SU-DHL-6 (cell line): ENCODE data around the gene UQCRC1.

Experiments used
- H2AFZ ChIP-seq: fragments of 200-600 bp; sonication (generic); 2 replicates; pipeline ENCODE4 v1.6.1; 2014; ENCODE audit warnings: low read depth, mild to moderate bottlenecking, moderate library complexity, mixed read lengths, antibody characterized with exemption, low read length; ENCODE audit not compliant: severe bottlenecking
- H3F3A ChIP-seq: fragments of 200-600 bp; shearing (Covaris generic); 2 replicates; pipeline ENCODE4 v1.6.0; 2016; ENCODE audit warnings: antibody characterized with exemption, mild to moderate bottlenecking; ENCODE audit not compliant: insufficient read depth
- H3K27ac ChIP-seq: fragments of 200-600 bp; sonication (generic); 2 replicates; pipeline ENCODE4 v1.5.1; 2016; ENCODE audit warnings: low read depth, mild to moderate bottlenecking, low read length, moderate library complexity, mixed read lengths
- H3K27me3 ChIP-seq: fragments of 200-600 bp; sonication (generic), shearing (Covaris generic); 2 replicates; pipeline ENCODE4 v1.6.0; 2014; ENCODE audit warnings: mild to moderate bottlenecking, low read length
- H3K36me3 ChIP-seq: fragments of 200-600 bp; sonication (generic); 2 replicates; pipeline ENCODE4 v1.6.1; 2014; ENCODE audit warnings: mild to moderate bottlenecking, low read length, mixed read lengths
- H3K4me2 ChIP-seq: fragments of 300-600, 200-600 bp; shearing (Covaris generic), sonication (generic); 2 replicates; pipeline ENCODE4 v1.6.0; 2014; ENCODE audit warnings: low read length, low read depth, mild to moderate bottlenecking; ENCODE audit not compliant: poor library complexity, severe bottlenecking
- H3K4me3 ChIP-seq: fragments of 200-600 bp; sonication (generic); 2 replicates; pipeline ENCODE4 v1.5.1; 2014; ENCODE audit warnings: antibody characterized with exemption, low read length, mild to moderate bottlenecking, mixed read lengths; ENCODE audit not compliant: insufficient read depth, poor library complexity, severe bottlenecking
- H3K79me2 ChIP-seq: fragments of 200-600 bp; sonication (generic); 2 replicates; pipeline ENCODE4 v1.6.1; 2014; ENCODE audit warnings: mild to moderate bottlenecking, low read length, moderate library complexity; ENCODE audit not compliant: insufficient read depth
- H3K9ac ChIP-seq: fragments of 200-600 bp; sonication (generic); 2 replicates; pipeline ENCODE4 v1.7.0; 2014; ENCODE audit warnings: mild to moderate bottlenecking, low read length
- H3K9me2 ChIP-seq: fragments of 200-600 bp; sonication (generic); replicated peaks from 2 replicates; pipeline ENCODE4 v1.6.1; 2014; ENCODE audit warnings: low read length; ENCODE audit not compliant: insufficient read depth
- H3K9me3 ChIP-seq: fragments of 200-600 bp; sonication (generic); 2 replicates; pipeline ENCODE4 v1.6.1; 2014; ENCODE audit warnings: low read length, mixed read lengths; ENCODE audit not compliant: insufficient read depth
- H4K20me1 ChIP-seq: fragments of 200-600 bp; sonication (generic); 2 replicates; pipeline ENCODE4 v1.6.1; 2014; ENCODE audit warnings: low read depth, mild to moderate bottlenecking, antibody characterized with exemption, low read length, moderate library complexity, mixed read lengths
- EZH2phosphoT487 ChIP-seq: fragments of 200-600 bp; sonication (generic), shearing (Covaris generic); conservative IDR thresholded peaks from 2 replicates; pipeline ENCODE4 v1.6.1; 2018; ENCODE audit warnings: mild to moderate bottlenecking, antibody characterized with exemption, low read length, moderate library complexity, mixed read lengths
- TF ChIP-seq, protein P1 (sequence below): fragments of 200-600 bp; sonication (generic); IDR thresholded peaks from one replicate; pipeline ENCODE4 v1.5.1; 2017; ENCODE audit warnings: antibody characterized with exemption, mild to moderate bottlenecking, low read length, moderate library complexity; ENCODE audit not compliant: insufficient read depth, poor library complexity, severe bottlenecking

UQCRC1 gene

DNA sequence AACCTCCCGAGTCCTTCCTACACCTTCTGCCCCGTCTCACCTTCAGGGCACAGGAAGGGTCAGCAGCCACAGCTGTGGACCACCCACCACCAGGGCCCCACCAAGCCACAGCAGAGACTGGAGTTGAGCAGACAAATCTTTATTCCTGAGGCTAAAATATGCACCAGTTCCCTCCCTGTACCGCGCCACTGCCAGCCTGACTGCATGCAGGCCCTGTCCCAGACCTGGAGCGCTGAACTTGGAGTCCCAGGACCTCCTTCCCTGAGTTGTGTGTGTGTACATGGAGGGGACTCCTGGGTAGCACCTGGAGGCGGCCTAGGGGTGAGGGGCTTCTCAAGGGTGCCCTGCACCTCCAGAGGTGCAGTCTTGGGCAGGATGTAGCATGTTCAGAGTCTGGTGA is 16.2 kb upstream of the UQCRC1 start:
- Histone ChIP-seq H2AFZ (no peak overlapping the region), H3F3A (no peaks in the 10 kb centered on the region), H4K20me1 (no peaks in the 10 kb centered on the region), H3K79me2 (no peaks in the 10 kb centered on the region), H3K9me2 (no peaks in the 10 kb centered on the region), H3K27ac (no peak overlapping the region), H3K4me3 (no peak overlapping the region), H3K27me3 (no peaks in the 10 kb centered on the region), H3K9ac (no peak overlapping the region), H3K9me3 (no peaks in the 10 kb centered on the region), H3K4me2 (no peak overlapping the region), H3K36me3 (no peaks in the 10 kb centered on the region)
- TF ChIP-seq, protein P1, sequence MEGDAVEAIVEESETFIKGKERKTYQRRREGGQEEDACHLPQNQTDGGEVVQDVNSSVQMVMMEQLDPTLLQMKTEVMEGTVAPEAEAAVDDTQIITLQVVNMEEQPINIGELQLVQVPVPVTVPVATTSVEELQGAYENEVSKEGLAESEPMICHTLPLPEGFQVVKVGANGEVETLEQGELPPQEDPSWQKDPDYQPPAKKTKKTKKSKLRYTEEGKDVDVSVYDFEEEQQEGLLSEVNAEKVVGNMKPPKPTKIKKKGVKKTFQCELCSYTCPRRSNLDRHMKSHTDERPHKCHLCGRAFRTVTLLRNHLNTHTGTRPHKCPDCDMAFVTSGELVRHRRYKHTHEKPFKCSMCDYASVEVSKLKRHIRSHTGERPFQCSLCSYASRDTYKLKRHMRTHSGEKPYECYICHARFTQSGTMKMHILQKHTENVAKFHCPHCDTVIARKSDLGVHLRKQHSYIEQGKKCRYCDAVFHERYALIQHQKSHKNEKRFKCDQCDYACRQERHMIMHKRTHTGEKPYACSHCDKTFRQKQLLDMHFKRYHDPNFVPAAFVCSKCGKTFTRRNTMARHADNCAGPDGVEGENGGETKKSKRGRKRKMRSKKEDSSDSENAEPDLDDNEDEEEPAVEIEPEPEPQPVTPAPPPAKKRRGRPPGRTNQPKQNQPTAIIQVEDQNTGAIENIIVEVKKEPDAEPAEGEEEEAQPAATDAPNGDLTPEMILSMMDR: no peak
- no peak for TF ChIP-seq EZH2phosphoT487

DNA sequence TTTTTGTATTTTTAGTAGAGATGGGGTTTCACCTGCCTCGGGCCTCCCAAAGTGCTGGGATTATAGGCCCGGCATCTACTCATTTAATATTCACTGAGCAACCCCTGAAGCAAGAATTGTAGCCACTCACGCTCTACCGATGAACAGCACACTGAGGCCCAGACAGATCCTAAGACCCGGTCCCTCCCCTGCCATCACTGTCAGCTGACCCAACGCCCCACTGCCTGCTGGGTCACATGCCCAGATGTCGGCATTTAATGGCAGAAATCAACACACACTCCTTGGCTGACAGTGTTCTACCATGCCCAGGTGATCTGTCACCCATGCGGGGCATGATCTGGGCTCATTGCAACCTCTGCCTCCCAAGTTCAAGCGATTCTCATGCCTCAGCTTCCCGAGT is 15.3 kb upstream of the UQCRC1 start:
- no peaks in the 10 kb centered on the region for H3K9me2 ChIP-seq
- H3K4me2 ChIP-seq: no peak overlapping the region
- no peak for TF ChIP-seq EZH2phosphoT487
- TF ChIP-seq, protein P1: no peak
- H3F3A ChIP-seq: no peaks in the 10 kb centered on the region
- no peak overlapping the region for H2AFZ ChIP-seq
- no peaks in the 10 kb centered on the region for H3K27me3 ChIP-seq
- no peaks in the 10 kb centered on the region for H4K20me1 ChIP-seq
- no peaks in the 10 kb centered on the region for H3K36me3 ChIP-seq
- no peak overlapping the region for H3K9ac ChIP-seq
- no peaks in the 10 kb centered on the region for H3K9me3 ChIP-seq
- no peak overlapping the region for H3K27ac ChIP-seq
- no peaks in the 10 kb centered on the region for H3K79me2 ChIP-seq
- no peak overlapping the region for H3K4me3 ChIP-seq

DNA sequence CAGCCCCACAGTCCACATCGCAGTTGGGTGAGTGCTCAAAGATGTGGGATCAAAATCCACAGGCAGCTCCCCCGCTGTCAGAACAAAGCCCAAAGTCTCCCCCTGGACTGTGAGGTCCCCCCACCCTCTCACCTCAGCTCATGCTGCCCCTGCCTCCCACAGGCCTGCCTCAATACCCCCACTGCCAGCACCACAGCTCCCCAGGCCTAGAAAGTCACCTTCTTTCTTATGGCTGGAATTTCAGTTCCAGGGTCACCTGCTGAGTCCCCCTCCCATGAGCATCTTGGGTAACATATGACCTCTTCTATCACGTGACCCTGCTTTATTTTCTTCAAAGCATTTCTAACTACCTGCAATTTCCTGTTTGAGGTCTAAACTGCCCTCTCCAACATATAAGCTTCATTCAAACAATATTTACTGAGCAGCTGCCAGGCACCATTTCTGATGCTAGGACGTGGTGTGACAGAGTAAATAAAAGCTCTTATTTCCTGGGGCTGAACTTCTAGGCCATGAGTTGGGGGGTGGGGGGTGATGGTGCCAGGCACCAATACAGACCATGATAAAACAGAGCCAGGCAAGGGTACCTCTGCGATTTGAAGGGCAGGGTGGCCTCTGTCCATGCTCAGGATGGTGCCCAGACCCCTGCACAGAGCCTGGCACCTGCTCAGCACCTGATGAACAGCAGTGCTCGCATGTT is 14.6 kb upstream of the UQCRC1 start:
- no peak overlapping the region for H3K9ac ChIP-seq

More for the DNA sequence above, 14.6 kb upstream of the UQCRC1 start:
- H3K9me2 ChIP-seq: no peaks in the 10 kb centered on the region
- no peaks in the 10 kb centered on the region for H3K9me3 ChIP-seq
- H3K27me3 ChIP-seq: no peaks in the 10 kb centered on the region
- no peaks in the 10 kb centered on the region for H4K20me1 ChIP-seq
- no peak overlapping the region for H3K27ac ChIP-seq
- H3K4me2 ChIP-seq: no peak overlapping the region
- no peak overlapping the region for H2AFZ ChIP-seq
- TF ChIP-seq, protein P1: no peak
- TF ChIP-seq EZH2phosphoT487: no peak
- H3K79me2 ChIP-seq: no peaks in the 10 kb centered on the region
- H3K36me3 ChIP-seq: no peaks in the 10 kb centered on the region
- H3K4me3 ChIP-seq: no peak overlapping the region
- no peaks in the 10 kb centered on the region for H3F3A ChIP-seq
